PFSK-1 (cell line): ENCODE data around the gene APC2.

Experiments
- POLR2AphosphoS5 ChIP-seq: IDR thresholded peaks from 2 replicates; pipeline ENCODE4 v1.6.1; 2012; ENCODE audit warnings: low read depth, mild to moderate bottlenecking, control low read depth, low read length, moderate library complexity
- REST ChIP-seq, 2 experiments: IDR thresholded peaks; 2 replicates each; pipeline versions ENCODE4 v1.6.1 to v1.8.0; 2011 to 2012; ENCODE audit warnings: low read depth in 2 of 2, low read length in 2 of 2, control low read depth in 1 of 2, inconsistent platforms in 1 of 2, mild to moderate bottlenecking in 1 of 2, moderate library complexity in 1 of 2; ENCODE audit not compliant: insufficient read depth in 1 of 2

- TF ChIP-seq REST (IDR thresholded peaks at IDR 0.05; ENCODE audit: insufficient read depth in 1 of 2, low read depth in 2 of 2, low read length in 2 of 2) = no peak
- no peak for TF ChIP-seq POLR2AphosphoS5
Observed at GRCh38 chr19:1416014-1416841, 33.7 kb upstream of the APC2 start.
